GM12892 (cell line): ENCODE measurements around the gene DSCAML1.

Source experiments
- POLR2A ChIP-seq: IDR thresholded peaks from 2 replicates; pipeline ENCODE4 v1.6.1; 2011; ENCODE audit warnings: low read depth, low read length, control low read depth
- POLR2AphosphoS5 ChIP-seq: IDR thresholded peaks from 2 replicates; pipeline ENCODE4 v1.6.1; 2011; ENCODE audit warnings: low read depth, low read length, control low read depth
- TAF1 ChIP-seq: IDR thresholded peaks from 2 replicates; pipeline ENCODE4 v1.6.1; 2011; ENCODE audit warnings: low read depth, mild to moderate bottlenecking, control low read depth, low read length, borderline replicate concordance

DNA sequence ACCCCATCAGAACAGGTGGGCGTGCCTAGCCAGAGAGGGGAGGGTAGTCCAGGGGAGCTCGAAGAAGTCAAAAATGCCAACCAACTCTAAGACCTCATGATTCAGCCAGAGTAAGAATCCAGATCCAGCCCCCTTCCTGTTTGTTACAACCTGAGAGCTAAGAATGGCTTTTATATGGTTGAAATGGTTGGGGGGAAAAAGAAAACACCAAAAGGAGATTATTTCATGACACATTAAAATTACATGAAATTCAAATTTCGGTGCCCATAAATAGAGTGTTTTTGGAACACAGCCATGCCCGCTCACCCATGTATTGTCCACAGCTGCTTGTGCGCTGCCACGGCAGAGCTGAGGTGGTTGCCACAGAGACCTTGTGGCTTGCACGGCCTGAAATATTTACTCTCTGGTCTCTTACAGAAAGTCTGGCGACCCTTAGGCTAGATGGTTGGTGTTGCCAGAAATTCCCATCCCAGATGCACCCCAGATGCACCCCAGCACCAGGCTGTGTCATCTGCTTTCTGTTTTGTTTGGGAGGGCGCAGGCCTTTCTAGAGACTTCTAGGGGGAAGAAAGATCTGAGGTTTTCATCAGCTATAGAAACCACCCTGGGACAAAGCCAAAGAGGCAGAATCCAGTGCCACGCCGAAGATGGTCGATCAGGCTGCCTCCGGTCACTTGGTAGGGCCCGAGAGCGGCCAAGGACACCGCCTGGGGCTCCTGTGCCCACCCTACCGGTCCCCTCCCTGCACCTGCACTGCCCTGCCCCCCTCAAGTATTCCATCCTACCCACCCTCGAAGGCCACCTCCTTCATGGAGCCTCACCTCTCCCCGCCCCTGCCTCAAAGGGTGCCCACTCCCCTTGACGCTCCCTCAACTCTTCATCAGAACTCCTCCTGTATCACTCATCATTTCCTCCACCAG is 80.2 kb downstream of the DSCAML1 start:
- TF ChIP-seq POLR2A, result no peak
- no peak for TF ChIP-seq POLR2AphosphoS5
- TF ChIP-seq TAF1, result no peak
